Right atrium auricular region (tissue), 2 donors: Measurements from ENCODE around the gene NKTR. TPM values are rescaled to one million over a fixed set of nuclear protein-coding genes. Genes with fewer than 3 reads are reported as not detected.
A peak's percentile ranks its signal among the peaks of the same experiment; 100 is the strongest.

ENCODE experiments used
- DNase-seq: peaks from one replicate; pipeline ENCODE4 v3.0.0-alpha.2; 2019; ENCODE audit warnings: low spot score
- H3K27ac ChIP-seq, 2 donors: fragments of 200-600 bp; sonication (generic); 1 replicate in 1 of 2; 2 replicates in 1 of 2; pipeline ENCODE4 v1.5.1; 2016 to 2019
- H3K27me3 ChIP-seq, 2 donors: fragments of 200-600 bp; sonication (generic); one replicate each; pipeline versions ENCODE4 v1.5.1 to v1.6.0; 2017 to 2019
- H3K36me3 ChIP-seq: fragments of 200-600 bp; sonication (generic); one replicate; pipeline ENCODE4 v1.5.1; 2016
- H3K4me1 ChIP-seq, 2 donors: fragments of 200-600 bp; sonication (generic); one replicate each; pipeline versions ENCODE4 v1.5.1 to v1.6.0; 2017 to 2019
- H3K4me3 ChIP-seq, 2 donors: fragments of 200-600 bp; sonication (generic); 1 replicate in 1 of 2; 2 replicates in 1 of 2; pipeline ENCODE4 v1.5.1; 2017 to 2019; ENCODE audit warnings: mild to moderate bottlenecking in 1 of 2, moderate library complexity in 1 of 2
- H3K9me3 ChIP-seq, 2 donors: fragments of 200-600 bp; sonication (generic); one replicate each; pipeline ENCODE4 v1.5.1; 2019
- CTCF ChIP-seq, 2 donors: fragments of 200-600 bp; sonication (generic); IDR thresholded peaks; one replicate each; pipeline ENCODE4 v1.5.1; 2019; ENCODE audit warnings: antibody characterized with exemption in 2 of 2
- total RNA-seq, 2 donors: library from RNA; depleted of rRNA; stranded (reverse); fragments of >200 nt; gene quantifications; one replicate each; pipeline ENCODE4 v1.1.0, GENCODE V29; 2016

Gene NKTR
- total RNA-seq, 2 donors from 2014 or later, result 14.1 to 20.4 TPM

GRCh38 chr3:42649006-42649405, 48.5 kb downstream of the NKTR start:
- Histone ChIP-seq H3K27me3 (no peaks in the 10 kb centered on the region), H3K4me3 (no peak overlapping the region), H3K27ac (no peak overlapping the region), H3K9me3 (no peaks in the 10 kb centered on the region), H3K4me1 (peaks cover 0 to 42% of the 10 kb centered on the region in 2 donors), H3K36me3 (peaks cover 35% of the 10 kb centered on the region)
- TF ChIP-seq CTCF (IDR thresholded peaks at IDR 0.05), result no peak
- no peak for DNase-seq

GRCh38 chr3:42649783-42650182, 49.3 kb downstream of the NKTR start:
- H3K4me1 ChIP-seq, result peaks cover 0 to 44% of the 10 kb centered on the region in 2 donors
- H3K36me3 ChIP-seq, result peaks cover 28% of the 10 kb centered on the region
- no peaks in the 10 kb centered on the region for H3K27me3 ChIP-seq
- TF ChIP-seq CTCF (IDR thresholded peaks at IDR 0.05), result no peak
- no peaks in the 10 kb centered on the region for H3K9me3 ChIP-seq
- H3K4me3 ChIP-seq, result no peak overlapping the region
- peak overlapping the region in 1 of 2 donors; percentile 38 for H3K27ac ChIP-seq
- no peak for DNase-seq

- Histone ChIP-seq H3K9me3 (no peaks in the 10 kb centered on the region), H3K27ac (peak overlapping the region; percentile 95 to 99), H3K4me1 (peaks cover 0 to 60% of the 10 kb centered on the region in 2 donors), H3K36me3 (peaks cover 11% of the 10 kb centered on the region), H3K27me3 (no peaks in the 10 kb centered on the region), H3K4me3 (no peak overlapping the region)
- no peak for DNase-seq
- TF ChIP-seq CTCF (IDR thresholded peaks at IDR 0.05), result no peak
Measured at GRCh38 chr3:42651248-42652091, 51.0 kb downstream of the NKTR start.

- Histone ChIP-seq H3K4me1 (peaks cover 0 to 68% of the 10 kb centered on the region in 2 donors), H3K36me3 (peaks cover 6% of the 10 kb centered on the region), H3K9me3 (no peaks in the 10 kb centered on the region), H3K27ac (peak overlapping the region; percentile 95 to 99), H3K27me3 (no peaks in the 10 kb centered on the region), H3K4me3 (peak overlapping the region in 1 of 2 donors; percentile 89)
- DNase-seq, result no peak
- TF ChIP-seq CTCF (IDR thresholded peaks at IDR 0.05), result no peak
Measured at GRCh38 chr3:42652251-42652610, 51.7 kb downstream of the NKTR start.

- peak overlapping the region; percentile 89 to 91 for H3K4me3 ChIP-seq
- no peaks in the 10 kb centered on the region for H3K9me3 ChIP-seq
- peaks cover 8% of the 10 kb centered on the region for H3K36me3 ChIP-seq
- peaks cover 0 to 70% of the 10 kb centered on the region in 2 donors for H3K4me1 ChIP-seq
- peak overlapping the region; percentile 95 to 99 for H3K27ac ChIP-seq
- no peak for TF ChIP-seq CTCF (IDR thresholded peaks at IDR 0.05)
- DNase-seq, result peak; percentile 87
- H3K27me3 ChIP-seq, result no peaks in the 10 kb centered on the region
Measured at GRCh38 chr3:42652611-42653302, 52.3 kb downstream of the NKTR start.
